Central memory CD8-positive, alpha-beta T cell (primary cell): ENCODE data around the gene MANSC4.

Source experiments
- ATAC-seq: fragments of 150-1000 bp; cut with Tn5 transposase; replicated peaks from 2 replicates; pipeline ENCODE4 v1.10.0; 2022; ENCODE audit warnings: mild to moderate bottlenecking, moderate FRiP score, moderate number of reproducible peaks; ENCODE audit not compliant: poor library complexity, severe bottlenecking; ENCODE audit errors: extremely low read depth
- DNase-seq, 2 donors: peaks; one replicate each; pipeline ENCODE4 v3.0.0; 2021; ENCODE audit warnings: low spot score in 2 of 2
- H3K27ac Mint-ChIP-seq: one replicate; pipeline ENCODE4 v1.8.0; 2022; ENCODE audit warnings: low read depth, mild to moderate bottlenecking, moderate library complexity, mixed read lengths
- H3K27me3 Mint-ChIP-seq: one replicate; pipeline ENCODE4 v1.8.0; 2022; ENCODE audit warnings: mixed read lengths
- H3K36me3 Mint-ChIP-seq: one replicate; pipeline ENCODE4 v1.8.0; 2022; ENCODE audit warnings: mild to moderate bottlenecking, moderate library complexity, mixed read lengths; ENCODE audit not compliant: insufficient read depth
- H3K4me1 Mint-ChIP-seq: one replicate; pipeline ENCODE4 v1.8.0; 2022; ENCODE audit warnings: mixed read lengths
- H3K4me3 Mint-ChIP-seq: one replicate; pipeline ENCODE4 v1.8.0; 2022; ENCODE audit warnings: mild to moderate bottlenecking, moderate library complexity, mixed read lengths
- H3K9me3 Mint-ChIP-seq: one replicate; pipeline ENCODE4 v1.8.0; 2022; ENCODE audit warnings: mixed read lengths

Gene MANSC4

GRCh38 chr12:27733052-27733656 lies 46.9 kb downstream of the MANSC4 start:
- H3K27ac Mint-ChIP-seq = no peak overlapping the region

DNA sequence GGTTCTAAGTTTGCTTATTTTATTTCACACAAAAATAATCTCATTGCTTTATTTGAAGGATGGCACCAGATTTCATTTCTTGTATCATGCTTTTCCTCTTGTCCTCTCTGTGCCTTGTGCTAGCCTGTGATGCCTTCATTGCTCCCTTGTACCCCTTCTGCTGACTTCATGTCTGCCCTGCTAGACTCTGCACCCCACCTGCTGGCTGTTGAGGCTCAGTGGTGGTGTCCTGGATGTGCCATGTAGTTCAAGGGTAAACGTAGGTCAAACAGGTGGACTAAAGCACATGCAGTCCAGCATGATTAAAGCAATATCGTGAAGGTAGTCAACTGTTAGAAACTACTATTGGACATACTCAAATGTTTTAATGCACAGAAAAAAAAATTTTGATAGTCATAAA lies 47.8 kb downstream of the MANSC4 start:
- H3K4me3 Mint-ChIP-seq = no peak overlapping the region
- H3K9me3 Mint-ChIP-seq = no peaks in the 10 kb centered on the region
- DNase-seq (no peak), ATAC-seq (no peak)
- H3K36me3 Mint-ChIP-seq = peaks cover 26% of the 10 kb centered on the region
- H3K27ac Mint-ChIP-seq = no peak overlapping the region
- no peaks in the 10 kb centered on the region for H3K4me1 Mint-ChIP-seq
- H3K27me3 Mint-ChIP-seq = no peaks in the 10 kb centered on the region

More at GRCh38 chr12:27733052-27733656, 46.9 kb downstream of the MANSC4 start:
- Mint-ChIP-seq H3K27me3 (no peaks in the 10 kb centered on the region), H3K36me3 (peaks cover 29% of the 10 kb centered on the region), H3K9me3 (no peaks in the 10 kb centered on the region), H3K4me1 (no peaks in the 10 kb centered on the region), H3K4me3 (no peak overlapping the region)
- no peak for DNase-seq
- peak; percentile 56 for ATAC-seq

- Mint-ChIP-seq H3K9me3 (no peaks in the 10 kb centered on the region), H3K4me3 (no peak overlapping the region), H3K4me1 (no peaks in the 10 kb centered on the region), H3K27me3 (no peaks in the 10 kb centered on the region), H3K36me3 (peaks cover 33% of the 10 kb centered on the region), H3K27ac (no peak overlapping the region)
- ATAC-seq = no peak
- DNase-seq = no peak
Measured at GRCh38 chr12:27730097-27730588, 49.9 kb downstream of the MANSC4 start.

GRCh38 chr12:27723212-27723611 lies 56.8 kb downstream of the MANSC4 start:
- DNase-seq (no peak), ATAC-seq (no peak)
- Mint-ChIP-seq H3K4me1 (no peaks in the 10 kb centered on the region), H3K27me3 (no peaks in the 10 kb centered on the region), H3K9me3 (no peaks in the 10 kb centered on the region), H3K36me3 (peaks cover 44% of the 10 kb centered on the region), H3K27ac (no peak overlapping the region), H3K4me3 (no peak overlapping the region)
